Measurements from ENCODE around the gene ZNF710.

ZNF710 gene

GRCh38 chr15:90000186-90001001 is 730 bp upstream of the ZNF710 start:
- H3K27ac ChIP-seq (replicated peaks): peak overlapping the region; percentile 76
- H3K27me3 ChIP-seq (ENCODE audit: insufficient read depth, poor library complexity, severe bottlenecking): no peaks in the 10 kb centered on the region
- peak in 1 of 2 experiments; percentile 47 for DNase-seq (ENCODE audit: low read depth in 1 of 2, low spot score in 1 of 2)
- peak overlapping the region; percentile 52 for H3K4me3 ChIP-seq (replicated peaks; ENCODE audit: insufficient read depth, low read length)
- TF ChIP-seq GABPA (IDR thresholded peaks at IDR 0.05; ENCODE audit: low read depth) (no peak), SPI1 (IDR thresholded peaks at IDR 0.05; ENCODE audit: borderline replicate concordance, low read depth) (no peak), POLR2AphosphoS5 (IDR thresholded peaks at IDR 0.05; ENCODE audit: low read depth) (no peak), REST (IDR thresholded peaks at IDR 0.05; ENCODE audit: insufficient replicate concordance, low read depth) (no peak), CTCF (IDR thresholded peaks at IDR 0.05; ENCODE audit: insufficient read depth, low read length) (no peak)

- peak overlapping the region; percentile 67 for H3K27ac ChIP-seq (replicated peaks)
- peak; percentile 58 to 61 for DNase-seq (ENCODE audit: low read depth in 1 of 2, low spot score in 1 of 2)
Measured at GRCh38 chr15:90001683-90002427, 731 bp downstream of the ZNF710 start.

More at GRCh38 chr15:90001683-90002427, 731 bp downstream of the ZNF710 start:
- Histone ChIP-seq H3K4me3 (replicated peaks; ENCODE audit: insufficient read depth, low read length) (peak overlapping the region; percentile 59), H3K27me3 (ENCODE audit: insufficient read depth, poor library complexity, severe bottlenecking) (no peaks in the 10 kb centered on the region)
- no peak for TF ChIP-seq REST (IDR thresholded peaks at IDR 0.05; ENCODE audit: insufficient replicate concordance, low read depth)
- TF ChIP-seq POLR2AphosphoS5 (IDR thresholded peaks at IDR 0.05; ENCODE audit: low read depth): no peak
- no peak for TF ChIP-seq SPI1 (IDR thresholded peaks at IDR 0.05; ENCODE audit: borderline replicate concordance, low read depth)
- no peak for TF ChIP-seq GABPA (IDR thresholded peaks at IDR 0.05; ENCODE audit: low read depth)
- TF ChIP-seq CTCF (IDR thresholded peaks at IDR 0.05; ENCODE audit: insufficient read depth, low read length): no peak

All from HL-60 (cell line).